Effector memory CD4-positive, alpha-beta T cell (primary cell): ENCODE data around the gene IGLON5.

Experiments used
- DNase-seq, 3 donors: peaks; one replicate each; pipeline ENCODE4 v3.0.0-alpha.2; 2020
- H3K27ac ChIP-seq: 2 replicates; pipeline ENCODE4 v1.7.0; 2013; ENCODE audit warnings: mild to moderate bottlenecking, low read length, moderate library complexity; ENCODE audit not compliant: insufficient read depth, poor library complexity, severe bottlenecking
- H3K27me3 ChIP-seq: replicated peaks from 2 replicates; pipeline ENCODE4 v1.7.0; 2013; ENCODE audit warnings: mild to moderate bottlenecking, low read length; ENCODE audit not compliant: insufficient read depth, control insufficient read depth, poor library complexity, severe bottlenecking
- H3K36me3 ChIP-seq: 2 replicates; pipeline ENCODE4 v1.7.0; 2013; ENCODE audit warnings: mild to moderate bottlenecking, low read length, moderate library complexity; ENCODE audit not compliant: control insufficient read depth, insufficient read depth
- H3K4me1 ChIP-seq: 2 replicates; pipeline ENCODE4 v1.7.0; 2013; ENCODE audit warnings: low read length, mild to moderate bottlenecking; ENCODE audit not compliant: control insufficient read depth, insufficient read depth, poor library complexity, severe bottlenecking
- H3K4me3 ChIP-seq: 2 replicates; pipeline ENCODE4 v1.7.0; 2013; ENCODE audit warnings: low read length, low read depth, mild to moderate bottlenecking; ENCODE audit not compliant: insufficient read depth, poor library complexity, severe bottlenecking
- H3K9me3 ChIP-seq: 2 replicates; pipeline ENCODE4 v1.7.0; 2013; ENCODE audit warnings: mild to moderate bottlenecking, low read length, moderate library complexity; ENCODE audit not compliant: control insufficient read depth

The IGLON5 gene

GRCh38 chr19:51364200-51365106 lies 53.0 kb downstream of the IGLON5 start:
- H3K9me3 ChIP-seq: no peaks in the 10 kb centered on the region
- no peak overlapping the region for H3K4me3 ChIP-seq
- H3K27me3 ChIP-seq: no peaks in the 10 kb centered on the region
- peaks cover 26% of the 10 kb centered on the region for H3K4me1 ChIP-seq
- DNase-seq: no peak
- no peak overlapping the region for H3K27ac ChIP-seq
- no peaks in the 10 kb centered on the region for H3K36me3 ChIP-seq

- Histone ChIP-seq H3K36me3 (no peaks in the 10 kb centered on the region), H3K9me3 (no peaks in the 10 kb centered on the region), H3K27ac (peak overlapping the region; percentile 77), H3K27me3 (no peaks in the 10 kb centered on the region), H3K4me1 (peaks cover 26% of the 10 kb centered on the region), H3K4me3 (peak overlapping the region; percentile 88)
- DNase-seq: no peak
These were observed 53.9 kb downstream of the IGLON5 start for GRCh38 chr19:51365211-51365964.

GRCh38 chr19:51365965-51366388 lies 54.5 kb downstream of the IGLON5 start, which contains the start of gene ETFB:
Gene ETFB, minus strand, starts transcription at chr19:51366388. Its CDS starts 62 bp downstream, at chr19:51366326.
- Histone ChIP-seq H3K4me3 (peak within 1 kb of the TSS; percentile 88), H3K27ac (peak within 1 kb of the TSS; percentile 77), H3K27me3 (no peaks in the 10 kb centered on the region), H3K36me3 (no peaks in the 10 kb centered on the region), H3K4me1 (peaks cover 29% of the 10 kb centered on the region), H3K9me3 (no peaks in the 10 kb centered on the region)
- no peak for DNase-seq

- peak; percentile 85 to 93 (median 87) for DNase-seq
- Histone ChIP-seq H3K4me1 (peaks cover 35% of the 10 kb centered on the region), H3K27me3 (no peaks in the 10 kb centered on the region)
These were observed 55.2 kb downstream of the IGLON5 start for GRCh38 chr19:51366389-51367254.

GRCh38 chr19:51367255-51367564 lies 55.8 kb downstream of the IGLON5 start:
- Histone ChIP-seq H3K27me3 (no peaks in the 10 kb centered on the region), H3K27ac (peak overlapping the region; percentile 77), H3K36me3 (no peaks in the 10 kb centered on the region), H3K4me1 (peaks cover 41% of the 10 kb centered on the region), H3K4me3 (peak overlapping the region; percentile 88), H3K9me3 (no peaks in the 10 kb centered on the region)
- no peak for DNase-seq

More at GRCh38 chr19:51366389-51367254, 55.2 kb downstream of the IGLON5 start:
- H3K27ac ChIP-seq: peak overlapping the region; percentile 77
- H3K9me3 ChIP-seq: no peaks in the 10 kb centered on the region
- H3K36me3 ChIP-seq: no peaks in the 10 kb centered on the region
- peak overlapping the region; percentile 88 for H3K4me3 ChIP-seq

GRCh38 chr19:51367565-51368365 lies 56.3 kb downstream of the IGLON5 start:
- Histone ChIP-seq H3K36me3 (no peaks in the 10 kb centered on the region), H3K4me3 (peak overlapping the region; percentile 88), H3K4me1 (peaks cover 47% of the 10 kb centered on the region), H3K27me3 (no peaks in the 10 kb centered on the region), H3K27ac (peak overlapping the region; percentile 77), H3K9me3 (no peaks in the 10 kb centered on the region)
- DNase-seq: peak; percentile 88 to 93 (median 92)

- no peaks in the 10 kb centered on the region for H3K9me3 ChIP-seq
These were observed 57.2 kb downstream of the IGLON5 start, which contains the start of gene CLDND2 for GRCh38 chr19:51368366-51369282. Gene CLDND2, minus strand, starts transcription at chr19:51369003. Its CDS starts 426 bp downstream, at chr19:51368577.

GRCh38 chr19:51370230-51370629 lies 58.8 kb downstream of the IGLON5 start:
- Histone ChIP-seq H3K36me3 (no peaks in the 10 kb centered on the region), H3K27me3 (no peaks in the 10 kb centered on the region), H3K9me3 (no peaks in the 10 kb centered on the region), H3K27ac (no peak overlapping the region), H3K4me3 (no peak overlapping the region), H3K4me1 (peaks cover 58% of the 10 kb centered on the region)
- no peak for DNase-seq

More at GRCh38 chr19:51368366-51369282, 57.2 kb downstream of the IGLON5 start, which contains the start of gene CLDND2:
- no peaks in the 10 kb centered on the region for H3K36me3 ChIP-seq
- H3K27me3 ChIP-seq: no peaks in the 10 kb centered on the region
- peak within 1 kb of the TSS; percentile 88 for H3K4me3 ChIP-seq
- DNase-seq: no peak
- H3K27ac ChIP-seq: peak within 1 kb of the TSS; percentile 77
- H3K4me1 ChIP-seq: peaks cover 55% of the 10 kb centered on the region
